HG02943 (cell line): ENCODE data around the gene TNFSF11.
A peak's percentile ranks its signal among the peaks of the same experiment; 100 is the strongest.
"Not testable (repeated sequence)": the region's sequence is repeated elsewhere in the genome, so short reads cannot be mapped to it uniquely, and the experiment has no call there.

Experiments used
- ATAC-seq: cut with Tn5 transposase; IDR thresholded peaks from one replicate; pipeline ENCODE4 v1.9.1; 2021; ENCODE audit warnings: mild to moderate bottlenecking, low read depth, moderate library complexity; ENCODE audit not compliant: unreplicated experiment

TNFSF11 gene

DNA sequence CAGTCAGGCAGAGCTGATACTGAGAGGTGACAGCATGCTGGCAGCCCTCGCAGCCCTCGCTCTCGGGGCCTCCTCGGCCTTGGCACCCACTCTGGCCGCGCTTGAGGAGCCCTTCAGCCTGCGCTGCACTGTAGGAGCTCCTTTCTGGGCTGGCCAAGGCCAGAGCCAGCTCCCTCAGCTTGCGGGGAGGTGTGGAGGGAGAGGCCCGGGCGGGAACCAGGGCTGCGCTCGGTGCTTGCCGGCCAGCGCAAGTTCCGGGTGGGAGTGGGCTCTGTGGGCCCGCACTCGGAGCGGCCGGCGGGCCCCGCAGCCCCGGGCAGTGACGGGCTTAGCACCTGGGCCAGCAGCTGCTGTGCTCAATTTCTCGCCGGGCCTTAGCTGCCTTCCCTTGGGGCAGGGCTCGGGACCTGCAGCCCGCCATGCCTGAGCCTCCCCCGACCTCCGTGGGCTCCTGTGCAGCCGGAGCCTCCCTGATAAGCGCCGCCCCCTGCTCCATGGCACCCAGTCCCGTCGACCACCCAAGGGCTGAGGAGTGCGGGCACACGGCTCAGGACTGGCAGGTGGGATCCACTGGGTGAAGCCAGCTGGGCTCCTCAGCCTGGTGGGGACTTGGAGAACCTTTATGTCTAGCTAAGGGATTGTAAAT, 14.3 kb upstream of the TNFSF11 start:
- ATAC-seq, result not testable (repeated sequence)

DNA sequence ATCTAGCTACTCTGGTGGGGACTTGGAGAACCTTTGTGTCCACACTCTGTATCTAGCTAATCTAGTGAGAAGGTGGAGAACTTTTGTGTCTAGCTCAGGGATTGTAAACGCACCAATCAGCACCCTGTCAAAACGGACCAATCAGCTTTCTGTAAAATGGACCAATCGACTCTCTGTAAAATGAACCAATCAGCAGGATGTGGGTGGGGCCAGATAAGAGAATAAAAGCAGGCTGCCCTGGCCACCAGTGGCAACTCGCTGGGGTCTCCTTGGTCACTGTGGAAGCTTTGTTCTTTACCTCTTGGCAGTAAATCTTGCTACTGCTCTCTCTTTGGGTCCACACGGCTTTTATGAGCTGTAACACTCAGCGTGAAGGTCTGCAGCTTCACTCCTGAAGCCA, 13.6 kb upstream of the TNFSF11 start:
- ATAC-seq, result not testable (repeated sequence)

DNA sequence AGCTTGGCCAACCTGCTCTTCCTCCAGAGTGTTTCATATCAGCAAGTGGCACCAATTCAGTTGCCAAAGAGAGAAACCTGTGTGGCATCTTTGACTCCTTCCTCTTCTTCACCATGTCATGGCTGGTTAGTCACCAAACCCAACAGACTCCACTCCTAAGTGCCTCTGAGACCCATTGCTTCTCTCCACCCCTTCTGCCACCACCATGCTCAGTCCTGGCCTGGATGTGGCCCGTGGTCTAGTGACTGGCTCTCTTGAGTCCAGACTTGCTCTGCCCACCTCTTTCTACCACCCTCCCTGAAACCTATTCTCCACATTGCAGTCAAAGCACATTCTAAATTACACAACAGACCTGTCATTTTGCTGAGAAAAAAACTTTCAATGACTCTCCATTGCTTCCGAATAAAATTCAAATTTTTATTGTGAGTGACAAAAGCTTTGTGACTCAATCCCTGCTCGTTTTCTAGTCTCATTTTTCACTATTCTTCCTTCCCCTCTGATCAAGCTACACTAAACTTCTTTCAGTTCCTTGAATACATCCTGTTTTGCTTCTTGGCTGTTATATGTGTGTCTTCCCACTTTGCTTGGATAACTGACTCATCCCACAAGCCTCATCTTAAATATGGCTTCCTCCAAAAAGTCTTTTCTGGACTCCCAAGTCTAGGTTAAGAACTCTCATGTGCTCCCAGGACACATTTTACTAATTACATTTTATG, 12.0 kb upstream of the TNFSF11 start:
- ATAC-seq, result no peak

DNA sequence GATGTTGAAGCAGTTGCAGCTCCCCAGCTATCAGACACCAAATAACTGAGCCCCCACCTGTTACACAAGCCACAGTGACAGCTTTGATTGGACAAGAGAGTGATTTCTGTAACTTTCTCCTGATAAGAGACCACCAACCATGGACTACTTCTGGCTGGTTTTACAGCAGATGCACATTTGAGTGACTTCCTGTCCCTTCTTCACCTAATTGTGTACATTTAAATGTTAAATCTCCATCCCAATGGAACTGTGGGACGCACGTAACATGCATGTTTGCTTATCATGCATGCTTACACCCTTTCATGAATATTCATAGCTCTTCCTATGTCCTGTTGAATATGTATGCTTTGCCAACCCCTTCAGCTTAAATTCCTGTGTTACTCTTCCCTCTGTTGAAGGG, 6.0 kb upstream of the TNFSF11 start:
- ATAC-seq, result no peak

DNA sequence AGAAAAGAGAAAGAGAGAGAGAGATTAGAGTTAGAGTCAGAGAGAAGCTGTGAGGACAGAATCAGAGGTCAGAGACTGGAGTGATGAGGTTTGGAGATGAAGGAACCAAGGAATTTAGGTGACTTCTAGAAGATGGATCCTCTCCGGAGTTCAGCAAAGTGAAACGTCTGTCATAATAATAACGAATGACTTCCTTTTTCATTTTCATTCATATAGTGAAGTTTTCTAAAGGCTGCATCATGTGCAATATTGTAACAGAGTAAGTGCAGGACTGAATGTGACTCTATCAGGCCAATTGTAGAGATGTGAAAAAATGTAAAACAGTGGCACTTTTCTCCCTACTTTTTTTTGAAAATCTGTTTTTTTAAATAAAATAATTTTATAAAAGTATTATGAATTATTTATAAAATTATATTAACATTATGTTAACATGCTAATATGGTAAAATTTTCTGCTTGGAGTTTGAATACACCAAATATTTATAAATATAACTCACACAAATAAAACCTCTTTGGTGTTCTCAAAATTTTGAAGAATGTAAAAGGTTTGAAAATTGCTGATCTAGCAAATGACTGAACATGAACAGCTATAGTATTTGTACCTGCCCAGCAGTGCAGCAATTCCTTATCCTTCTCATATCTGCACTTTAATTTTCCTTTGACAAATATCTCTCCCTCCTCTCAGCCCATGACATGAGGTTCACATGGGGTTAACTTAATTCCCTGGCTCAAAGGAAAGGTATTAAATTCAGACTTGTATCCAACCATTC, 4.2 kb upstream of the TNFSF11 start:
- ATAC-seq, result no peak

GRCh38 chr13:42571895-42572294, 2.1 kb upstream of the TNFSF11 start:
- no peak for ATAC-seq

GRCh38 chr13:42574435-42575311, 721 bp downstream of the TNFSF11 start:
- ATAC-seq, result peak; percentile 52

- ATAC-seq, result no peak
These were observed 2.0 kb downstream of the TNFSF11 start for GRCh38 chr13:42575938-42576337.

DNA sequence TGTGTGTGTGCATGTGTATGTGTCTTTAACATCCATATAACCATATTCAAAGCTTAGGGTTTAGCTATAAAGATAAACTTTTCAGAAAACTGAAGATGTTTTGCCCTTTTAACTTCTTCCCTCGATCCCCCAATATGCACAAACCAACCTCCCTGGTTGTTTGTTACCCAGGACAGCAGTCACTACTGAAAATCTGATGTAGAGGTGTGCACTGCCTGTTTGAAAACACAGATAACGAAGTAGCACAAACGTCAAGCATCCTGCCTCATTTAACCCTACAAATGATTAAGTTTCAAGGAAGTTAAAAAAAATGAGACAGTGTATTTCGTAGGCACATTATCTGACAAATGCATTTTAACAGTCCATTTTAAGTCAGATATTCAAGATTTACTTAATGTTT, 3.6 kb downstream of the TNFSF11 start:
- ATAC-seq, result no peak

DNA sequence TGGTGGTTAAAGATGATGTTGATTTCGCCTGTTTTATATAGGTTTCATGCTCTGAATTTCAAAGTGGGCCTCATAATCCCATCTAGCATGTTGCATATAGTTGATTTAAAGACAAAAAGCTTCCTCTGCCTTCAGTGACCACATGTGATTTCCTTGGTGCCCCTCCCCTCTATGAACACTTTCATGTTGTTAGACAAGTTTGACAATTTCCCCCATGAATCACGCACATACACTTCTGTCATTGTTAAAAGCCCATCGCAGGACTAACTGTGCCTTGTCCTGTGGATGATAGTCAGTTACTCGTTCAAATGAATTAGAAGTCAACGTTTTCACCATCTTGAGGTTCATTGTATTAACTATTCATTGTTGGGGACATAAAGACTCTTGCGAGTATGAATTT, 6.7 kb downstream of the TNFSF11 start:
- ATAC-seq, result no peak

- ATAC-seq, result no peak
These were observed 7.5 kb downstream of the TNFSF11 start for GRCh38 chr13:42581427-42581826.

- ATAC-seq, result no peak
These were observed 17.6 kb downstream of the TNFSF11 start for GRCh38 chr13:42591602-42592001.

- no peak for ATAC-seq
These were observed 19.3 kb downstream of the TNFSF11 start for GRCh38 chr13:42592915-42593900.

DNA sequence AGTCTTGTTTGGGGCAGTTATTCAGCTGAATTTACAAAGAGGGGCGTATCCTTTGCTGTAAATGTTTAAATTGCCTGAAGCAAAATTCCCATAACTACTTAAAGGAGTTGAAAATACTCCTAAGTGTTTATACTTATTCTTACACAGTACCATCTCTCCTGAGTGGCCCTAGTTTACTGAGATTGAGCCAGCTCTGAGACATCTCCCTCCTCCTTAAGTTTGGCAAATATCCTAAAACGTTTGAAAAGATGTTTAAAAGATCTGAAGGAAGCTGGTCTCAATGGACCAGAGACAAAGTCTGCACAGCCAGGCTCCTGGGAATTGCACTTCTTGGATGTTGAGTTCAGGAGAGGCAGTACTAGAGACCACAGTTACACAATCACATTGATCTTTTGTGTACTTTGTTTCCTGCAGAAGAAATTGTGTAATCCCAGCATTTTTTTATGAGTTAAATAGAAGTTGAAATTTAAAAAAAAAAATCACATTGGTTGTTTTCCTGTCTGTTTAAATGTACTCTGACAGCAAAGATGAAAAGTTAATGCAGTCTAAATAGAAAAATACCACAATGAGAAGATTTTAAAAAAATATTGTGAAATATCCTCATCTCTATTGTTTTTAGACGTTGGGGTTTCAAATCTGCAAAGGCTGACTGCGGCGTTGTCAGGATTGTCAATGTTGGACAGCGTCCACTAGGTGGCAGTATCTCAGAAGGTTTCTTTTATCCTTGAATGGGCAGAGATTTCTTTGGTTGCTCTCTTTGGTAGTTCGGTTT, 20.7 kb downstream of the TNFSF11 start:
- no peak for ATAC-seq

GRCh38 chr13:42595253-42595571, 21.3 kb downstream of the TNFSF11 start:
- no peak for ATAC-seq

- no peak for ATAC-seq
These were observed 23.6 kb downstream of the TNFSF11 start for GRCh38 chr13:42597505-42597904.

DNA sequence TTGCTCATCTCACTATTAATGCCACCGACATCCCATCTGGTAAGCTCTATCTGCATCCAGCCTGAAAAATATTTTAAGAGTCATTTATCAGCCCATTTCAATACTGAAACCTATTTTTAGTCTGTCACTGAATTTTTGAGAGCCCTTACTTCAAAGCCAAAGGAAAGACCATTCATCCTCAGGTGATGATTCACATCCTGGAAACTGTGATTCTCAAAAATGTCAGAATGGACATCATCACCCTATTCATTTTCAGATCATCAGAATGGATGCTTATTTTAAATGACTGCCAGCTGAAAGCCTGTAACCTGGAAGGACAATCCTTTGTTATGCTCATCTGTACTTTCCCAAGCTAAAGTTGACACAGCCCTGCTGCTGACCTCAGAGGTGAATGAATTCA, 27.0 kb downstream of the TNFSF11 start:
- ATAC-seq, result no peak

DNA sequence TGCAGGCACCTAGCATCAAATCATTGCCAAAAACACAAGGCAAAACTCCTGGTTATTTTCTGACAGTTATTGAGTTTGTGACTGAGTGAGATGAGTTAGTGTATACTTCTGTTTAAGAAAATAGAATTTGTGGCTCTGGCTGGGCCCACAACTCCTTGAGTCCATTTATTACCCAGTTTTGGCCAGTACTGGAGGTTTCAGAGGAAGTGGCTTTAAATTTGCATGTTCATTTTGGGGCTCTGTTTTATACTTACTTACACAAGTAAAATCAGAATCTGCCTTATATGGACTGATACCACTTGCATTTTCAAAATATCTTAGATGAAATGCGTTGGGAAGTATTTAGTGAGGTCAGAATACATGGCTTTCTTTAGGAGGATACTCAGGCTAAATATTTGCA, 29.0 kb downstream of the TNFSF11 start:
- peak; percentile 94 for ATAC-seq

GRCh38 chr13:42603571-42603970, 29.6 kb downstream of the TNFSF11 start:
- ATAC-seq, result no peak
